GM12878 (cell line): ENCODE measurements around the gene SFT2D1. TPM values are rescaled to one million over a fixed set of nuclear protein-coding genes. Genes with fewer than 3 reads are reported as not detected.

ENCODE experiments used
- ATAC-seq: fragments of 200-7000 bp; cut with Tn5 transposase; 3 replicates; pipeline ENCODE4 v1.9.1; 2020; ENCODE audit warnings: mild to moderate bottlenecking, moderate library complexity
- BruUV-seq: library from RNA; stranded (reverse); fragments of 400-500 nt; replicated peaks from 2 replicates; lab custom pipeline; 2021; lab: Mats Ljungman, UMichigan
- CTCF ChIA-PET: fragments of 300-600 bp; sonication (Branson Sonifier 250); formaldehyde crosslinking; extraction: SDS; loops from one replicate; lab custom pipeline; 2021; ENCODE audit warnings: inconsistent platforms; lab: Yijun Ruan, JAX
- POLR2A ChIA-PET: fragments of 350-600 bp; formaldehyde crosslinking; extraction: SDS; loops from one replicate; lab custom pipeline; 2021; ENCODE audit warnings: inconsistent platforms; lab: Charles Lee
- RAD21 ChIA-PET: fragments of 300-600 bp; sonication (Branson Sonifier 250); formaldehyde crosslinking; loops from one replicate; lab custom pipeline; 2023; ENCODE audit warnings: antibody characterized with exemption; ENCODE audit not compliant: unreplicated experiment; lab: Charles Lee
- SMC1A ChIA-PET: fragments of 300-600 bp; sonication (Branson Sonifier 250); formaldehyde crosslinking; loops from one replicate; lab custom pipeline; 2023; ENCODE audit not compliant: unreplicated experiment, uncharacterized antibody; lab: Charles Lee
- DNase-seq: peaks from one replicate; pipeline ENCODE4 v3.0.0-alpha.2; 2011; ENCODE audit warnings: low read depth, low spot score
- FAIRE-seq: peaks from 3 replicates; lab custom pipeline; 2011; peaks lifted over from hg19 to GRCh38; lab: Jason Lieb, UNC
- H2AFZ ChIP-seq: 2 replicates; pipeline ENCODE4 v1.6.0; 2011; ENCODE audit warnings: low read depth, low read length, control low read depth; ENCODE audit not compliant: control insufficient read depth
- H3K27ac ChIP-seq: 2 replicates; pipeline ENCODE4 v1.5.1; 2011; ENCODE audit warnings: control low read depth; ENCODE audit not compliant: control insufficient read depth, insufficient read depth
- H3K27me3 ChIP-seq, 2 experiments: replicated peaks in 1 of 2; 2 replicates each; pipeline versions ENCODE4 v1.6.0 to v1.6.1; 2011; ENCODE audit warnings: low read length in 1 of 2; ENCODE audit not compliant: control insufficient read depth in 2 of 2, insufficient read depth in 2 of 2
- H3K36me3 ChIP-seq, 2 experiments: 2 replicates each; pipeline ENCODE4 v1.5.1; 2011; ENCODE audit warnings: low read length in 1 of 2; ENCODE audit not compliant: control insufficient read depth in 2 of 2, insufficient read depth in 2 of 2
- H3K4me1 ChIP-seq: 2 replicates; pipeline ENCODE4 v1.6.1; 2011; ENCODE audit warnings: mild to moderate bottlenecking, low read length, moderate library complexity, mixed read lengths; ENCODE audit not compliant: control insufficient read depth, insufficient read depth
- H3K4me2 ChIP-seq: 2 replicates; pipeline ENCODE4 v1.6.0; 2011; ENCODE audit warnings: control low read depth; ENCODE audit not compliant: control insufficient read depth, insufficient read depth
- H3K4me3 ChIP-seq: fragments of 200-600 bp; sonication (generic); 2 replicates; pipeline ENCODE4 v1.5.1; 2016
- H3K79me2 ChIP-seq: 2 replicates; pipeline ENCODE4 v1.6.0; 2011; ENCODE audit warnings: low read length; ENCODE audit not compliant: control insufficient read depth, insufficient read depth
- H3K9ac ChIP-seq: 2 replicates; pipeline ENCODE4 v1.8.0; 2011; ENCODE audit warnings: low read length, control low read depth, mixed read lengths; ENCODE audit not compliant: control insufficient read depth, insufficient read depth
- H3K9me3 ChIP-seq: replicated peaks from 3 replicates; pipeline ENCODE4 v1.5.1; 2011; ENCODE audit warnings: mild to moderate bottlenecking, low read length; ENCODE audit not compliant: control insufficient read depth, insufficient read depth
- H4K20me1 ChIP-seq: 2 replicates; pipeline ENCODE4 v1.6.0; 2011; ENCODE audit not compliant: control insufficient read depth, insufficient read depth
- BHLHE40 ChIP-seq, 2 experiments: fragments of 450-650 bp in 1 of 2; IDR thresholded peaks; 2 replicates each; pipeline ENCODE4 v1.6.1; 2011 to 2017; ENCODE audit warnings: low read depth in 2 of 2, borderline replicate concordance in 1 of 2, improper control_type of control experiment in 1 of 2, low read length in 1 of 2, mild to moderate bottlenecking in 1 of 2
- CTCF ChIP-seq, 3 experiments: IDR thresholded peaks in 2 of 3; conservative IDR thresholded peaks in 1 of 3; 2 replicates each; pipeline ENCODE4 v1.5.1; 2011; ENCODE audit warnings: low read depth in 3 of 3, low read length in 3 of 3, mild to moderate bottlenecking in 3 of 3, control low read depth in 2 of 3, moderate library complexity in 2 of 3, inconsistent platforms in 1 of 3, mixed read lengths in 1 of 3; ENCODE audit not compliant: control insufficient read depth in 2 of 3, insufficient read depth in 1 of 3; ENCODE audit errors: extremely low read depth in 1 of 3
- EP300 ChIP-seq, 2 experiments: fragments of 150-350 bp in 1 of 2; IDR thresholded peaks; 2 replicates each; pipeline ENCODE4 v1.6.1; 2011 to 2012; ENCODE audit warnings: low read depth in 2 of 2, low read length in 2 of 2, borderline replicate concordance in 1 of 2, improper control_type of control experiment in 1 of 2, inconsistent platforms in 1 of 2; ENCODE audit not compliant: control insufficient read depth in 1 of 2
- IKZF2 ChIP-seq, 2 experiments: fragments of 450-650 bp; IDR thresholded peaks; 2 replicates each; pipeline ENCODE4 v1.6.1; 2017; ENCODE audit warnings: mild to moderate bottlenecking in 2 of 2, moderate library complexity in 2 of 2
- MTA2 ChIP-seq: fragments of 450-650 bp; IDR thresholded peaks from 2 replicates; pipeline ENCODE4 v1.6.1; 2016; ENCODE audit warnings: low read depth, mild to moderate bottlenecking, moderate library complexity
- NBN ChIP-seq: fragments of 450-650 bp; IDR thresholded peaks from 2 replicates; pipeline ENCODE4 v1.6.1; 2016
- POLR2AphosphoS5 ChIP-seq: IDR thresholded peaks from 2 replicates; pipeline ENCODE4 v1.6.1; 2011; ENCODE audit warnings: mild to moderate bottlenecking, low read length, inconsistent platforms
- SKIL ChIP-seq: fragments of 450-650 bp; IDR thresholded peaks from 2 replicates; pipeline ENCODE4 v1.6.1; 2017; ENCODE audit warnings: mild to moderate bottlenecking, low read depth, inconsistent platforms; ENCODE audit not compliant: poor library complexity, severe bottlenecking
- SMAD5 ChIP-seq: IDR thresholded peaks from 2 replicates; pipeline ENCODE4 v1.6.1; 2016; ENCODE audit warnings: antibody characterized with exemption, low read depth
- SPI1 ChIP-seq: IDR thresholded peaks from 2 replicates; pipeline ENCODE4 v1.6.1; 2011; ENCODE audit warnings: low read depth, mild to moderate bottlenecking, low read length, moderate library complexity, borderline replicate concordance; ENCODE audit not compliant: insufficient read depth
- SREBF2 ChIP-seq: IDR thresholded peaks from 2 replicates; pipeline ENCODE4 v1.6.1; 2012; ENCODE audit warnings: mild to moderate bottlenecking, low read length
- WGBS: methylation state at CpG from one replicate; pipeline ENCODE4 v1.1.6; 2016; ENCODE audit warnings: low lambda C conversion rate; ENCODE audit not compliant: insufficient replicate concordance, insufficient coverage; ENCODE audit errors: missing lambda C conversion rate; 5-methylcytosine and 5-hydroxymethylcytosine counted together
- in situ Hi-C: fragments of 300-500 bp; cut with MboI; formaldehyde crosslinking; loops from 9 replicates; pipeline ENCODE4 v1.14.3; 2018; ENCODE audit warnings: mixed read lengths
- intact Hi-C: fragments of 100-400 bp; cut with micrococcal nuclease; formaldehyde crosslinking; loops from one replicate; pipeline ENCODE4 v1.14.2; 2022; ENCODE audit not compliant: unreplicated experiment
- polyA plus RNA-seq, 11 experiments: library from polyadenylated mRNA; depleted of rRNA in 4 of 11; unstranded in 6 of 11; stranded (reverse) in 5 of 11; fragments of >200 nt; fragmentation: Nextera tagmentation in 4 of 11; fragmentation: Illumina TruSeq in 1 of 11; extraction: Ambion mirVana in 4 of 11; extraction: Trizol in 1 of 11; gene quantifications; 1 replicate in 1 of 11; 2 replicates in 10 of 11; pipeline versions ENCODE4 v1.2.1 to v1.2.3, GENCODE V29; 2011 to 2016; ENCODE audit warnings: inconsistent platforms in 2 of 11, missing spikeins in 2 of 11, low read depth in 1 of 11
- total RNA-seq, 4 experiments: library from RNA; depleted of rRNA in 3 of 4; stranded (reverse); fragments of >200 nt in 3 of 4; fragmentation: Illumina TruSeq in 1 of 4; extraction: Trizol in 1 of 4; gene quantifications; 2 replicates each; pipeline versions ENCODE4 v1.2.1 to v1.2.3, GENCODE V29; 2013 to 2021
- TF ChIP-seq, protein P1 (sequence below): fragments of 450-650 bp; IDR thresholded peaks from 2 replicates; pipeline ENCODE4 v1.6.1; 2016; ENCODE audit warnings: mild to moderate bottlenecking
- TF ChIP-seq, protein P2 (sequence below): fragments of 450-650 bp; IDR thresholded peaks from 2 replicates; pipeline ENCODE4 v1.6.1; 2017; ENCODE audit warnings: low read depth, mild to moderate bottlenecking, moderate library complexity

Gene SFT2D1
- total and polyA plus RNA-seq, 10 of the 15 experiments (the other 5 are each of a cell fraction or from before 2014, with no cell fraction given): 69.5 to 281 (median 124) TPM

- H3K36me3 ChIP-seq: no peaks in the 10 kb centered on the region
- peak; percentile 96 for TF ChIP-seq SPI1
- TF ChIP-seq, protein P1, sequence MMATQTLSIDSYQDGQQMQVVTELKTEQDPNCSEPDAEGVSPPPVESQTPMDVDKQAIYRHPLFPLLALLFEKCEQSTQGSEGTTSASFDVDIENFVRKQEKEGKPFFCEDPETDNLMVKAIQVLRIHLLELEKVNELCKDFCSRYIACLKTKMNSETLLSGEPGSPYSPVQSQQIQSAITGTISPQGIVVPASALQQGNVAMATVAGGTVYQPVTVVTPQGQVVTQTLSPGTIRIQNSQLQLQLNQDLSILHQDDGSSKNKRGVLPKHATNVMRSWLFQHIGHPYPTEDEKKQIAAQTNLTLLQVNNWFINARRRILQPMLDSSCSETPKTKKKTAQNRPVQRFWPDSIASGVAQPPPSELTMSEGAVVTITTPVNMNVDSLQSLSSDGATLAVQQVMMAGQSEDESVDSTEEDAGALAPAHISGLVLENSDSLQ: peak; percentile 80
- TF ChIP-seq, protein P2, sequence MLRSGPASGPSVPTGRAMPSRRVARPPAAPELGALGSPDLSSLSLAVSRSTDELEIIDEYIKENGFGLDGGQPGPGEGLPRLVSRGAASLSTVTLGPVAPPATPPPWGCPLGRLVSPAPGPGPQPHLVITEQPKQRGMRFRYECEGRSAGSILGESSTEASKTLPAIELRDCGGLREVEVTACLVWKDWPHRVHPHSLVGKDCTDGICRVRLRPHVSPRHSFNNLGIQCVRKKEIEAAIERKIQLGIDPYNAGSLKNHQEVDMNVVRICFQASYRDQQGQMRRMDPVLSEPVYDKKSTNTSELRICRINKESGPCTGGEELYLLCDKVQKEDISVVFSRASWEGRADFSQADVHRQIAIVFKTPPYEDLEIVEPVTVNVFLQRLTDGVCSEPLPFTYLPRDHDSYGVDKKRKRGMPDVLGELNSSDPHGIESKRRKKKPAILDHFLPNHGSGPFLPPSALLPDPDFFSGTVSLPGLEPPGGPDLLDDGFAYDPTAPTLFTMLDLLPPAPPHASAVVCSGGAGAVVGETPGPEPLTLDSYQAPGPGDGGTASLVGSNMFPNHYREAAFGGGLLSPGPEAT: peak; percentile 40; the same call in 1 of the 2 replicates
- TF ChIP-seq EP300 (IDR thresholded peaks at IDR 0.05; ENCODE audit: borderline replicate concordance in 1 of 2, control insufficient read depth in 1 of 2, low read depth in 2 of 2, low read length in 2 of 2): 0 out of 4 replicates have a peak, but pooled peaks of 1 of the 2 experiments have one; percentile 29
- peak; percentile 8 to 47; a peak in 1 of 4 replicates for TF ChIP-seq BHLHE40 (IDR thresholded peaks at IDR 0.05; ENCODE audit: borderline replicate concordance in 1 of 2, low read depth in 2 of 2, low read length in 1 of 2)
- peak in 1 of 2 experiments; percentile 33; a peak in 1 of 4 replicates for TF ChIP-seq IKZF2 (IDR thresholded peaks at IDR 0.05)
- no peak for TF ChIP-seq POLR2AphosphoS5
- TF ChIP-seq NBN: no peak
- TF ChIP-seq CTCF (IDR thresholded peaks at IDR 0.05 in 2 of 3, conservative IDR thresholded peaks at IDR 0.05 in 1 of 3; ENCODE audit: control insufficient read depth in 2 of 3, extremely low read depth in 1 of 3, insufficient read depth in 1 of 3, low read depth in 3 of 3, low read length in 3 of 3): no peak
- no peak for TF ChIP-seq SKIL
- no peak for TF ChIP-seq SMAD5
- peak; percentile 56; the same call in 1 of the 2 replicates for TF ChIP-seq MTA2
- TF ChIP-seq SREBF2: peak; percentile 33; the same call in 1 of the 2 replicates
These were observed 9.5 kb upstream of the SFT2D1 start for GRCh38 chr6:166351715-166352285.

More at GRCh38 chr6:166351715-166352285, 9.5 kb upstream of the SFT2D1 start:
- Histone ChIP-seq H2AFZ (peak overlapping the region; percentile 76), H3K4me3 (no peak overlapping the region), H3K9ac (peak overlapping the region; percentile 8; the same call in 1 of the 2 replicates), H3K27ac (no peak overlapping the region), H4K20me1 (no peaks in the 10 kb centered on the region), H3K27me3 (no peaks in the 10 kb centered on the region), H3K4me2 (peak overlapping the region; percentile 85), H3K4me1 (peaks cover 4% of the 10 kb centered on the region), H3K9me3 (peaks cover 3% of the 10 kb centered on the region; the same call in 2 of the 3 replicates), H3K79me2 (no peaks in the 10 kb centered on the region)
- SMC1A ChIA-PET: interaction anchor here (0.6 to 1.8 kb wide), 6 partner anchors 9 to 1507 kb away, joined by 3 to 10 read pairs (median 4); partner anchors contain the start of gene SFT2D1
- peak; percentile 75 for DNase-seq
- peak; percentile 98 for FAIRE-seq
- CTCF ChIA-PET: interaction anchor here (0.9 to 1.6 kb wide), 6 partner anchors 9 to 49 kb away, joined by 3 to 15 read pairs (median 5); partner anchors contain the start of gene SFT2D1
- in situ Hi-C loops: no loop called here
- RAD21 ChIA-PET: interaction anchor here (0.6 to 1.6 kb wide), 3 partner anchors 10 to 29 kb away, joined by 3 to 13 read pairs (median 3); no protein-coding TSS in a partner anchor
- POLR2A ChIA-PET: interaction anchor here (0.7 to 1.6 kb wide), 6 partner anchors 15 to 30 kb away, joined by 3 to 12 read pairs (median 4); no protein-coding TSS in a partner anchor
- no TSS peak for BruUV-seq
- intact Hi-C loops: no loop called here
- WGBS: 28% methylated on average over 4 of the region's 4 CpGs
- peak; percentile 100 for ATAC-seq
